Mammary epithelial cell (primary cell): ENCODE results near the gene EMX1.

ENCODE experiments used
- CTCF ChIP-seq, 2 donors: IDR thresholded peaks in 1 of 2; conservative IDR thresholded peaks in 1 of 2; 2 replicates each; pipeline ENCODE4 v1.5.1; 2011 to 2012; ENCODE audit warnings: inconsistent platforms in 2 of 2, low read length in 2 of 2, mild to moderate bottlenecking in 2 of 2, control low read depth in 1 of 2, low read depth in 1 of 2; ENCODE audit not compliant: insufficient read depth in 1 of 2; ENCODE audit errors: extremely low read depth in 1 of 2
- EZH2 ChIP-seq: IDR thresholded peaks from 2 replicates; pipeline ENCODE4 v1.6.1; 2012; ENCODE audit warnings: low read length, inconsistent platforms, borderline replicate concordance

GRCh38 chr2:72940786-72941185 is 23.5 kb downstream of the EMX1 start:
- TF ChIP-seq EZH2 (no peak), CTCF (conservative IDR thresholded peaks at IDR 0.05 in 1 of 2, IDR thresholded peaks at IDR 0.05 in 1 of 2; ENCODE audit: extremely low read depth in 1 of 2, insufficient read depth in 1 of 2, low read depth in 1 of 2, low read length in 2 of 2) (no peak)
